Astrocyte (in vitro differentiated cells and primary cell): Measurements from ENCODE around the gene CHD3. TPM values are rescaled to one million over a fixed set of nuclear protein-coding genes. Genes with fewer than 3 reads are reported as not detected.

Experiments used
- total RNA-seq: library from RNA; stranded (reverse); gene quantifications from 2 replicates; pipeline ENCODE4 v1.2.1, GENCODE V29; 2021

The CHD3 gene
- total RNA-seq, 1 donor from 2014 or later, result 111 TPM

Other genes starting within 250 kb of the CHD3 start
- 0.65 and 0.89 TPM in 2 replicates for gene ATP1B2, start 237.9 kb upstream of the CHD3 start, total RNA-seq
- gene TP53, start 201.3 kb upstream of the CHD3 start, total RNA-seq, result 94.4 and 100 TPM in 2 replicates
- 14.2 and 15.1 TPM in 2 replicates for gene WRAP53, start 200.3 kb upstream of the CHD3 start, total RNA-seq
- 7.0 and 7.6 TPM in 2 replicates for gene EFNB3, start 183.6 kb upstream of the CHD3 start, total RNA-seq
- gene DNAH2, start 171.0 kb upstream of the CHD3 start, total RNA-seq, result 0.11 and 0.34 TPM in 2 replicates
- 50.4 and 54.1 TPM in 2 replicates for gene KDM6B, start 54.6 kb upstream of the CHD3 start, total RNA-seq
- gene TMEM88, start 33.7 kb upstream of the CHD3 start, total RNA-seq, result 25.3 and 33.7 TPM in 2 replicates
- gene NAA38, start 31.2 kb upstream of the CHD3 start, total RNA-seq, result 56.2 and 60.2 TPM in 2 replicates
- 19.5 and 21.1 TPM in 2 replicates for gene CYB5D1, start 30.8 kb upstream of the CHD3 start, total RNA-seq
- gene RNF227, start 27.5 kb downstream of the CHD3 start, total RNA-seq, result 0.54 and 1.1 TPM in 2 replicates
- gene KCNAB3, start 41.1 kb downstream of the CHD3 start, total RNA-seq, result 1.0 and 1.4 TPM in 2 replicates
- gene TRAPPC1, start 43.2 kb downstream of the CHD3 start, total RNA-seq, result 184 and 188 TPM in 2 replicates
- 22.3 and 25.3 TPM in 2 replicates for gene CNTROB, start 43.4 kb downstream of the CHD3 start, total RNA-seq
- gene GUCY2D, start 113.8 kb downstream of the CHD3 start, total RNA-seq, result not detected in 2 replicates
- gene ALOX15B, start 150.3 kb downstream of the CHD3 start, total RNA-seq, result not detected in 2 replicates
- gene ALOX12B, start 198.9 kb downstream of the CHD3 start, total RNA-seq, result not detected in 2 replicates
- gene ALOXE3, start 229.7 kb downstream of the CHD3 start, total RNA-seq, result 0.17 and 0.82 TPM in 2 replicates
- 0.64 and 1.0 TPM in 2 replicates for gene HES7, start 235.3 kb downstream of the CHD3 start, total RNA-seq